ENCODE measurements around the gene PPP1R14B. TPM values are rescaled to one million over a fixed set of nuclear protein-coding genes. Genes with fewer than 3 reads are reported as not detected.

Gene PPP1R14B
- total and polyA plus RNA-seq, 2 donors (not counting 3 experiments of a cell fraction or from before 2014, with no cell fraction given) = 308 to 431 TPM

DNA sequence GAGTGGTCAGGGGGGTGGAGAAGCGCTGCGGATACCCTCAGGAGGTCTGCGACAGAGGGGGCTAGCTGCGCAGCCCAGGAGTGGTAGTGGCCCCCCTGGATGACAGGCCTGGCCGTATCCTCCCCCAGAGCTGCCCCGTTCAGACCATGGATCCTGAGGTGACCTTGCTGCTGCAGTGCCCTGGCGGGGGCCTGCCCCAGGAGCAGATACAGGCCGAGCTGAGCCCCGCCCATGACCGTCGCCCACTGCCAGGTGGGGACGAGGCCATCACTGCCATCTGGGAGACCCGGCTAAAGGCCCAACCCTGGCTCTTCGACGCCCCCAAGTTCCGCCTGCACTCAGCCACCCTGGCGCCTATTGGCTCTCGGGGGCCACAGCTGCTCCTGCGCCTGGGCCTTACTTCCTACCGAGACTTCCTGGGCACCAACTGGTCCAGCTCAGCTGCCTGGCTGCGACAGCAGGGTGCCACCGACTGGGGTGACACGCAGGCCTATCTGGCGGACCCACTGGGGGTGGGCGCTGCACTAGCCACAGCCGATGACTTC is 20.2 kb downstream of the PPP1R14B start:
- H3K9ac ChIP-seq (replicated peaks; ENCODE audit: extremely low read depth, insufficient read depth, low read length) = peak overlapping the region; percentile 56
- BruUV-seq (replicated peaks) = TSS peak; percentile 19
- intact Hi-C loops (cut with micrococcal nuclease) (loop anchor here (1.0 kb wide), 3 partner anchors 15 to 45 kb away; partner anchors contain the start of gene FKBP2), dilution Hi-C loops (cut with MboI; ENCODE audit: extremely low pct_ligation_motif_present, low sequenced_read_pairs) (no loop called here)
- H2AFZ ChIP-seq (ENCODE audit: low read depth, low read length) = peak overlapping the region; percentile 52
- ChIA-PET POLR2A (interaction anchor here (0.9 to 1.2 kb wide), 5 partner anchors 12 to 91 kb away, joined by 3 to 12 read pairs (median 4); partner anchors contain the start of genes FKBP2 and PRDX5), CTCF (interaction anchor here (1.5 to 3.2 kb wide), 7 partner anchors 10 to 128 kb away, joined by 3 to 35 read pairs (median 6); partner anchors contain the start of genes CATSPERZ, ESRRA and FERMT3)
- no peaks in the 10 kb centered on the region for H3K27me3 ChIP-seq (ENCODE audit: control insufficient read depth in 2 of 2, insufficient read depth in 2 of 2, low read length in 2 of 2)
- H3K4me2 ChIP-seq (ENCODE audit: insufficient read depth, low read length) = peak overlapping the region; percentile 73
- H3K79me2 ChIP-seq (ENCODE audit: control insufficient read depth, insufficient read depth, low read length) = peaks cover 8% of the 10 kb centered on the region
- no peaks in the 10 kb centered on the region for H3K9me3 ChIP-seq (replicated peaks; ENCODE audit: control insufficient read depth, insufficient read depth, low read length)
- H3K27ac ChIP-seq (ENCODE audit: insufficient read depth, low read depth, low read length) = peak overlapping the region; percentile 55
- TF ChIP-seq POLR2AphosphoS5 (IDR thresholded peaks at IDR 0.05; ENCODE audit: insufficient read depth, low read depth, low read length) = no peak
- peaks cover 0 to 4% of the 10 kb centered on the region in 2 experiments for H3K36me3 ChIP-seq (ENCODE audit: control insufficient read depth in 2 of 2, extremely low read depth in 1 of 2, insufficient read depth in 2 of 2, low read length in 2 of 2)
- peaks cover 16% of the 10 kb centered on the region for H3K4me1 ChIP-seq (ENCODE audit: control insufficient read depth, extremely low read depth, insufficient read depth, low read length)
- no peaks in the 10 kb centered on the region for H3K9me1 ChIP-seq (replicated peaks; ENCODE audit: control insufficient read depth, extremely low read depth, insufficient read depth, low read length)
- DNase-seq (ENCODE audit: low read depth, low spot score) (no peak), FAIRE-seq (peak; percentile 48)
- no peaks in the 10 kb centered on the region for H4K20me1 ChIP-seq (replicated peaks; ENCODE audit: control insufficient read depth, extremely low read depth, insufficient read depth, low read length)
- peak overlapping the region; percentile 62 to 70 (median 66) for H3K4me3 ChIP-seq (replicated peaks in 1 of 3; ENCODE audit: insufficient read depth in 1 of 3, low read depth in 1 of 3, low read length in 3 of 3)

DNA sequence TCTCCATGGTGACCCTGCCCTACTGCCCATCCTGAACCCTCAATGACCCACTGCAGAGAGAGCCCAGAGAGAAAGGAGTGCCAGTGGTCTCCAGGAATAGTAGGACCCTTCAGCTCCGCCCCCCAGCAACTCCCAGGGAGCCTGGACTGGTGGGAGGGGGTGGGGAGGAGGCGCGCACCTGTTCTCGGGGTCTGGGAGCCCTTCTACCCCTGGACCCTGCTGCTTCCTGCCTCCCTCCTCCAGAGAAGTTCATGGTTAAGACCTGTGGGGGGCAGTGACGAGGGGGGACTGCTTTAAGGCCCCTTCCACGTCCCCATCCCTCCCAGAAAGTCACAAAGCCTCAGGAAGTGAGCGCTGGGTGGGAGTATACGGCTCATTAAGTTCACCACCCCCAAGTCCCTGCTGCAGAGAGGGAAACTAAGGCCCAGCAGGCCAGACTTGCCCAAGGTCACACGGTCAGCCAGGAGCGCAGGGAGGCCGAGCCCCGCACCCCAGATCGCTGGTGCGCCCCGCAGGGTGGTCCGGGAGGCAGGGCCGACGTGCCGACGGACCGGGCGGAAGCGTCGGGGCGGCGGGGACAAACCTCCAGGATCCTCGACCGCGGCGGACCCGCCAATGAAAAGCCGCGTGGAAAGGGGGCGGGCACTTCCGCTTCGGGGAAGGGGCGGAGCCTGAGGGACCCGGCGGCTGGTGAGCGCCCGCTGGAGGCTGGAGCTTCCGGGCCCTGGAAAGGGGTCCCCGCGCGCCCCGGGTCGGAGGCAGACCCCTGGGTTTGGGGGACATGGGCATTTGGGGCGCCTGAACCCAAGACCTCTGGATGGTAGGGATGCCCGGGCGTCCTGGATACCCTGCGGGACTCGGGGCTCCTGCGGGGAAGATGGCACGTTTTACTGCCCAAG is 20.9 kb downstream of the PPP1R14B start, which contains the start of the genes NUDT22 and TRPT1:
NUDT22 (plus strand) TSS at position 667 of the 899 bp plus-strand sequence. CDS start 379 bp downstream, outside the sequence.
TRPT1 (minus strand) TSS at position 579 of the 899 bp plus-strand sequence; CDS start at position 253, 326 bp downstream.
- ChIA-PET POLR2A (interaction anchor here (0.9 to 1.2 kb wide), 5 partner anchors 11 to 92 kb away, joined by 3 to 12 read pairs (median 4); partner anchors contain the start of genes FKBP2 and PRDX5), CTCF (interaction anchor here (1.5 to 3.2 kb wide), 7 partner anchors 11 to 129 kb away, joined by 3 to 35 read pairs (median 6); partner anchors contain the start of genes CATSPERZ, ESRRA and FERMT3)
- Histone ChIP-seq H3K4me3 (replicated peaks in 1 of 3; ENCODE audit: insufficient read depth in 1 of 3, low read depth in 1 of 3, low read length in 3 of 3) (peak within 1 kb of the TSS; percentile 62 to 70 (median 66)), H3K9me3 (replicated peaks; ENCODE audit: control insufficient read depth, insufficient read depth, low read length) (no peaks in the 10 kb centered on the region), H3K79me2 (ENCODE audit: control insufficient read depth, insufficient read depth, low read length) (peaks cover 8% of the 10 kb centered on the region), H3K36me3 (ENCODE audit: control insufficient read depth in 2 of 2, extremely low read depth in 1 of 2, insufficient read depth in 2 of 2, low read length in 2 of 2) (peaks cover 0 to 4% of the 10 kb centered on the region in 2 experiments), H4K20me1 (replicated peaks; ENCODE audit: control insufficient read depth, extremely low read depth, insufficient read depth, low read length) (no peaks in the 10 kb centered on the region), H3K4me2 (ENCODE audit: insufficient read depth, low read length) (peak within 1 kb of the TSS; percentile 73), H3K9ac (replicated peaks; ENCODE audit: extremely low read depth, insufficient read depth, low read length) (peak within 1 kb of the TSS; percentile 56), H3K27me3 (ENCODE audit: control insufficient read depth in 2 of 2, insufficient read depth in 2 of 2, low read length in 2 of 2) (no peaks in the 10 kb centered on the region), H2AFZ (ENCODE audit: low read depth, low read length) (peak within 1 kb of the TSS; percentile 52), H3K27ac (ENCODE audit: insufficient read depth, low read depth, low read length) (peak within 1 kb of the TSS; percentile 55), H3K4me1 (ENCODE audit: control insufficient read depth, extremely low read depth, insufficient read depth, low read length) (peaks cover 13% of the 10 kb centered on the region), H3K9me1 (replicated peaks; ENCODE audit: control insufficient read depth, extremely low read depth, insufficient read depth, low read length) (no peaks in the 10 kb centered on the region)
- DNase-seq (ENCODE audit: low read depth, low spot score) = peak; percentile 83
- peak; percentile 95 for FAIRE-seq
- intact Hi-C loops (cut with micrococcal nuclease) (loop anchor here (1.0 kb wide), 3 partner anchors 15 to 45 kb away; partner anchors contain the start of gene FKBP2), dilution Hi-C loops (cut with MboI; ENCODE audit: extremely low pct_ligation_motif_present, low sequenced_read_pairs) (no loop called here)
- BruUV-seq (replicated peaks) = TSS peak; percentile 29
- TF ChIP-seq JUN (IDR thresholded peaks at IDR 0.05; ENCODE audit: borderline replicate concordance, insufficient read depth, insufficient read length, low read depth) = no peak
- TF ChIP-seq, protein P1, sequence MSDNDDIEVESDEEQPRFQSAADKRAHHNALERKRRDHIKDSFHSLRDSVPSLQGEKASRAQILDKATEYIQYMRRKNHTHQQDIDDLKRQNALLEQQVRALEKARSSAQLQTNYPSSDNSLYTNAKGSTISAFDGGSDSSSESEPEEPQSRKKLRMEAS (IDR thresholded peaks at IDR 0.05; ENCODE audit: insufficient read depth, insufficient read length) = no peak
- no peak for TF ChIP-seq GATA2 (IDR thresholded peaks at IDR 0.05; ENCODE audit: insufficient read depth, insufficient read length, low read depth, low read length)
- TF ChIP-seq EZH2 (IDR thresholded peaks at IDR 0.05; ENCODE audit: borderline replicate concordance, low read depth, low read length, severe bottlenecking) = no peak
- TF ChIP-seq POLR2A (IDR thresholded peaks at IDR 0.05; ENCODE audit: low read depth, low read length) = peak; percentile 90
- TF ChIP-seq, protein P2, sequence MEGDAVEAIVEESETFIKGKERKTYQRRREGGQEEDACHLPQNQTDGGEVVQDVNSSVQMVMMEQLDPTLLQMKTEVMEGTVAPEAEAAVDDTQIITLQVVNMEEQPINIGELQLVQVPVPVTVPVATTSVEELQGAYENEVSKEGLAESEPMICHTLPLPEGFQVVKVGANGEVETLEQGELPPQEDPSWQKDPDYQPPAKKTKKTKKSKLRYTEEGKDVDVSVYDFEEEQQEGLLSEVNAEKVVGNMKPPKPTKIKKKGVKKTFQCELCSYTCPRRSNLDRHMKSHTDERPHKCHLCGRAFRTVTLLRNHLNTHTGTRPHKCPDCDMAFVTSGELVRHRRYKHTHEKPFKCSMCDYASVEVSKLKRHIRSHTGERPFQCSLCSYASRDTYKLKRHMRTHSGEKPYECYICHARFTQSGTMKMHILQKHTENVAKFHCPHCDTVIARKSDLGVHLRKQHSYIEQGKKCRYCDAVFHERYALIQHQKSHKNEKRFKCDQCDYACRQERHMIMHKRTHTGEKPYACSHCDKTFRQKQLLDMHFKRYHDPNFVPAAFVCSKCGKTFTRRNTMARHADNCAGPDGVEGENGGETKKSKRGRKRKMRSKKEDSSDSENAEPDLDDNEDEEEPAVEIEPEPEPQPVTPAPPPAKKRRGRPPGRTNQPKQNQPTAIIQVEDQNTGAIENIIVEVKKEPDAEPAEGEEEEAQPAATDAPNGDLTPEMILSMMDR (IDR thresholded peaks at IDR 0.05; ENCODE audit: extremely low read depth in 1 of 2, insufficient read depth in 1 of 2, low read depth in 1 of 2, low read length in 2 of 2) = peak; percentile 3 to 13
- TF ChIP-seq FOS (IDR thresholded peaks at IDR 0.05; ENCODE audit: borderline replicate concordance, insufficient read depth, low read length) = no peak
- no peak for TF ChIP-seq MYC (IDR thresholded peaks at IDR 0.05; ENCODE audit: low read depth, low read length)
- TF ChIP-seq POLR2AphosphoS5 (IDR thresholded peaks at IDR 0.05; ENCODE audit: insufficient read depth, low read depth, low read length) = peak; percentile 87
